ENCODE data around the gene POLR3G. TPM values are rescaled to one million over a fixed set of nuclear protein-coding genes. Genes with fewer than 3 reads are reported as not detected.

Gene POLR3G
- total and polyA plus RNA-seq, 2 of the 13 experiments (the other 11 are each of a cell fraction or from before 2014, with no cell fraction given), result 1.2 to 7.3 TPM

DNA sequence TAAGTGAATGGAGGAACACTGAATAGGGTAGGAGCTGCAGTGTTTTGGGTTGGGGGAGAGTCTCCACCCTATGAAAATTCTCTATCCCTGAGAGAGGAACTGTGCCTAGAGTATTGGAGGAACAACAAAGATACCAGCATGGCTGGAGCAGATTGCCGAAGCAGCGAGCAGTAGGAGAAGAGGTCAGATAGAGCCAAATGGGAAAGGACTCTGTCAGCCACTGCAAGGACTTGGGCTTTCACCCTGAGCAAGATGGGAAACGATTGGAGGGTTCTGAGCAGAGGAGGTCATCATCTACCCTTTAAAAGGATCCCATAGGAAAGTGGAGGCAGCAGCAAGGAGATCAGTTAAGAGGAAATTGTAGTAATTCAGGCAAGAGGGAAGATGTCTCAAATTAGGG is 59.1 kb downstream of the POLR3G start:
- H3K36me3 ChIP-seq (replicated peaks in 1 of 2; ENCODE audit: control insufficient read depth in 1 of 2, insufficient read depth in 2 of 2, low read length in 2 of 2), result no peaks in the 10 kb centered on the region
- POLR2A ChIA-PET, result no interaction called here
- peaks cover 6% of the 10 kb centered on the region for H3K79me2 ChIP-seq (ENCODE audit: insufficient read depth, low read length)
- no peak overlapping the region for H3K4me3 ChIP-seq (replicated peaks in 1 of 3; ENCODE audit: insufficient read depth in 1 of 3, low read depth in 2 of 3, low read length in 3 of 3)
- no TSS peak for BruUV-seq (replicated peaks)
- no peak overlapping the region for H3K9ac ChIP-seq (ENCODE audit: insufficient read depth, low read depth, low read length)
- H3K9me3 ChIP-seq (ENCODE audit: low read length), result no peaks in the 10 kb centered on the region
- ATAC-seq (no peak), FAIRE-seq (no peak), DNase-seq (ENCODE audit: low spot score) (no peak)
- H3K4me2 ChIP-seq (ENCODE audit: low read depth, low read length), result no peak overlapping the region
- no peak overlapping the region for H2AFZ ChIP-seq (ENCODE audit: low read length)
- CTCF ChIA-PET (ENCODE audit: low intra/inter-chr PET ratio, low total read pairs), result no interaction called here
- TF ChIP-seq KAT7 (CRISPR knock-in tag; IDR thresholded peaks at IDR 0.05; ENCODE audit: borderline replicate concordance) (no peak), ATF7-NPFF (CRISPR knock-in tag; IDR thresholded peaks at IDR 0.05; ENCODE audit: low read depth) (no peak), TAF15 (IDR thresholded peaks at IDR 0.05; ENCODE audit: low read depth, low read length, poor library complexity, severe bottlenecking) (no peak), RBAK (CRISPR knock-in tag; IDR thresholded peaks at IDR 0.05) (no peak), RARA (CRISPR knock-in tag; IDR thresholded peaks at IDR 0.05) (no peak)
- in situ Hi-C loops (cut with HindIII; ENCODE audit: extremely low pct_ligation_motif_present, low pct_unique_long_range_greater_than_20kb) (loop anchor here (10.0 kb wide), 1 partner anchor 99 kb away; no protein-coding TSS in a partner anchor), intact Hi-C loops (cut with micrococcal nuclease; ENCODE audit: unreplicated experiment) (no loop called here)
- 0% methylated on average over 3 of the region's 3 CpGs for WGBS (ENCODE audit: low lambda C conversion rate)
- H4K20me1 ChIP-seq (ENCODE audit: insufficient read depth, low read length), result no peaks in the 10 kb centered on the region
- peaks cover 0 to 4% of the 10 kb centered on the region in 2 experiments; a peak in 1 of 5 replicates for H3K27me3 ChIP-seq (ENCODE audit: control insufficient read depth in 1 of 2, insufficient read depth in 2 of 2, low read length in 2 of 2)
- 0 out of 2 replicates have a peak, but pooled peaks cover 8% of the 10 kb centered on the region for H3K4me1 ChIP-seq (ENCODE audit: insufficient read depth, low read length)
- no peak overlapping the region for H3K27ac ChIP-seq (ENCODE audit: extremely low read length, insufficient read depth, low read length)

DNA sequence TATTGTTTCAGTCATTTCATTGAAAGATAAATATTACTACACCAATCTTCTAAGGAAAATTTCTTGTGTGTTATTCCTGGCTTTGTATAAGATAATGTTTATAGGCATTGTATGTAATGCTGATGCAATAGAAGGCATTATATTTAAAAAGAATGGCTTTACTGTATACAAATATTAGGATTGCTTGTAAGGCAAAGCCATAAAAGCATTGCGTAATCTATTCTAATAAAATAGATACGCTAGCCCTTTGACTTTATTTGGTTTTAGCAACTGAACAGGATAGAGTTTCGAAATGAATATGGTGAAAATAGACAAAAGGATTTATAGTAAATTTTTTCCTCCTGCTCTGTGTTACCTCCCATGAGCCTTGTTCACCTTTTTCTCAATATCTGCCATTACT is 60.3 kb downstream of the POLR3G start:
- in situ Hi-C loops (cut with HindIII; ENCODE audit: extremely low pct_ligation_motif_present, low pct_unique_long_range_greater_than_20kb), result loop anchor here (10.0 kb wide), 1 partner anchor 100 kb away; no protein-coding TSS in a partner anchor
- TF ChIP-seq LCORL (IDR thresholded peaks at IDR 0.05) (no peak), LCORL (CRISPR knock-in tag; IDR thresholded peaks at IDR 0.05) (no peak), CEBPB (IDR thresholded peaks at IDR 0.05; ENCODE audit: borderline replicate concordance, low read depth, low read length) (peak; percentile 78), ATF7-NPFF (CRISPR knock-in tag; IDR thresholded peaks at IDR 0.05; ENCODE audit: low read depth) (no peak), RBFOX2 (IDR thresholded peaks at IDR 0.05; ENCODE audit: low read depth, low read length) (no peak)
- TF ChIP-seq, protein P1, sequence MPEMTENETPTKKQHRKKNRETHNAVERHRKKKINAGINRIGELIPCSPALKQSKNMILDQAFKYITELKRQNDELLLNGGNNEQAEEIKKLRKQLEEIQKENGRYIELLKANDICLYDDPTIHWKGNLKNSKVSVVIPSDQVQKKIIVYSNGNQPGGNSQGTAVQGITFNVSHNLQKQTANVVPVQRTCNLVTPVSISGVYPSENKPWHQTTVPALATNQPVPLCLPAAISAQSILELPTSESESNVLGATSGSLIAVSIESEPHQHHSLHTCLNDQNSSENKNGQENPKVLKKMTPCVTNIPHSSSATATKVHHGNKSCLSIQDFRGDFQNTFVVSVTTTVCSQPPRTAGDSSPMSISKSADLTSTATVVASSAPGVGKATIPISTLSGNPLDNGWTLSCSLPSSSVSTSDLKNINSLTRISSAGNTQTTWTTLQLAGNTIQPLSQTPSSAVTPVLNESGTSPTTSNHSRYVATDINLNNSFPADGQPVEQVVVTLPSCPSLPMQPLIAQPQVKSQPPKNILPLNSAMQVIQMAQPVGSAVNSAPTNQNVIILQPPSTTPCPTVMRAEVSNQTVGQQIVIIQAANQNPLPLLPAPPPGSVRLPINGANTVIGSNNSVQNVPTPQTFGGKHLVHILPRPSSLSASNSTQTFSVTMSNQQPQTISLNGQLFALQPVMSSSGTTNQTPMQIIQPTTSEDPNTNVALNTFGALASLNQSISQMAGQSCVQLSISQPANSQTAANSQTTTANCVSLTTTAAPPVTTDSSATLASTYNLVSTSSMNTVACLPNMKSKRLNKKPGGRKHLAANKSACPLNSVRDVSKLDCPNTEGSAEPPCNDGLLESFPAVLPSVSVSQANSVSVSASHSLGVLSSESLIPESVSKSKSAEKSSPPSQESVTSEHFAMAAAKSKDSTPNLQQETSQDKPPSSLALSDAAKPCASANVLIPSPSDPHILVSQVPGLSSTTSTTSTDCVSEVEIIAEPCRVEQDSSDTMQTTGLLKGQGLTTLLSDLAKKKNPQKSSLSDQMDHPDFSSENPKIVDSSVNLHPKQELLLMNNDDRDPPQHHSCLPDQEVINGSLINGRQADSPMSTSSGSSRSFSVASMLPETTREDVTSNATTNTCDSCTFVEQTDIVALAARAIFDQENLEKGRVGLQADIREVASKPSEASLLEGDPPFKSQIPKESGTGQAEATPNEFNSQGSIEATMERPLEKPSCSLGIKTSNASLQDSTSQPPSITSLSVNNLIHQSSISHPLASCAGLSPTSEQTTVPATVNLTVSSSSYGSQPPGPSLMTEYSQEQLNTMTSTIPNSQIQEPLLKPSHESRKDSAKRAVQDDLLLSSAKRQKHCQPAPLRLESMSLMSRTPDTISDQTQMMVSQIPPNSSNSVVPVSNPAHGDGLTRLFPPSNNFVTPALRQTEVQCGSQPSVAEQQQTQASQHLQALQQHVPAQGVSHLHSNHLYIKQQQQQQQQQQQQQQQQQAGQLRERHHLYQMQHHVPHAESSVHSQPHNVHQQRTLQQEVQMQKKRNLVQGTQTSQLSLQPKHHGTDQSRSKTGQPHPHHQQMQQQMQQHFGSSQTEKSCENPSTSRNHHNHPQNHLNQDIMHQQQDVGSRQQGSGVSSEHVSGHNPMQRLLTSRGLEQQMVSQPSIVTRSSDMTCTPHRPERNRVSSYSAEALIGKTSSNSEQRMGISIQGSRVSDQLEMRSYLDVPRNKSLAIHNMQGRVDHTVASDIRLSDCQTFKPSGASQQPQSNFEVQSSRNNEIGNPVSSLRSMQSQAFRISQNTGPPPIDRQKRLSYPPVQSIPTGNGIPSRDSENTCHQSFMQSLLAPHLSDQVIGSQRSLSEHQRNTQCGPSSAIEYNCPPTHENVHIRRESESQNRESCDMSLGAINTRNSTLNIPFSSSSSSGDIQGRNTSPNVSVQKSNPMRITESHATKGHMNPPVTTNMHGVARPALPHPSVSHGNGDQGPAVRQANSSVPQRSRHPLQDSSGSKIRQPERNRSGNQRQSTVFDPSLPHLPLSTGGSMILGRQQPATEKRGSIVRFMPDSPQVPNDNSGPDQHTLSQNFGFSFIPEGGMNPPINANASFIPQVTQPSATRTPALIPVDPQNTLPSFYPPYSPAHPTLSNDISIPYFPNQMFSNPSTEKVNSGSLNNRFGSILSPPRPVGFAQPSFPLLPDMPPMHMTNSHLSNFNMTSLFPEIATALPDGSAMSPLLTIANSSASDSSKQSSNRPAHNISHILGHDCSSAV (CRISPR knock-in tag; IDR thresholded peaks at IDR 0.05; ENCODE audit: borderline replicate concordance), result no peak
- no peaks in the 10 kb centered on the region for H3K79me2 ChIP-seq (ENCODE audit: insufficient read depth, low read length)
- ChIA-PET CTCF (ENCODE audit: low intra/inter-chr PET ratio, low total read pairs) (no interaction called here), POLR2A (no interaction called here)
- intact Hi-C loops (cut with micrococcal nuclease; ENCODE audit: unreplicated experiment), result no loop called here
- no peak overlapping the region for H3K4me2 ChIP-seq (ENCODE audit: low read depth, low read length)
- BruUV-seq (replicated peaks), result no TSS peak
- H3K9me3 ChIP-seq (ENCODE audit: low read length), result no peaks in the 10 kb centered on the region
- H4K20me1 ChIP-seq (ENCODE audit: insufficient read depth, low read length), result no peaks in the 10 kb centered on the region
- H3K4me3 ChIP-seq (replicated peaks in 1 of 3; ENCODE audit: insufficient read depth in 1 of 3, low read depth in 2 of 3, low read length in 3 of 3), result no peak overlapping the region
- H3K4me1 ChIP-seq (ENCODE audit: insufficient read depth, low read length), result 0 out of 2 replicates have a peak, but pooled peaks cover 8% of the 10 kb centered on the region
- H3K9ac ChIP-seq (ENCODE audit: insufficient read depth, low read depth, low read length), result no peak overlapping the region
- DNase-seq (ENCODE audit: low spot score) (no peak), ATAC-seq (no peak), FAIRE-seq (no peak)
- no peaks in the 10 kb centered on the region for H3K36me3 ChIP-seq (replicated peaks in 1 of 2; ENCODE audit: control insufficient read depth in 1 of 2, insufficient read depth in 2 of 2, low read length in 2 of 2)
- WGBS (ENCODE audit: low lambda C conversion rate), result 35% methylated on average over 3 of the region's 3 CpGs
- no peaks in the 10 kb centered on the region for H3K27me3 ChIP-seq (ENCODE audit: control insufficient read depth in 1 of 2, insufficient read depth in 2 of 2, low read length in 2 of 2)
- no peak overlapping the region for H3K27ac ChIP-seq (ENCODE audit: extremely low read length, insufficient read depth, low read length)
- H2AFZ ChIP-seq (ENCODE audit: low read length), result no peak overlapping the region

Data from HepG2 (cell line).